Smooth muscle cell (in vitro differentiated cells): ENCODE measurements around the gene TENT4A. TPM values are rescaled to one million over a fixed set of nuclear protein-coding genes. Genes with fewer than 3 reads are reported as not detected.

Experiments used
- DNase-seq: peaks from one replicate; lab custom pipeline; 2025; ENCODE audit not compliant: unreplicated experiment; lab: John Stamatoyannopoulos, UW
- H2AFZ ChIP-seq: fragments of 200-600 bp; sonication (generic); 2 replicates; pipeline ENCODE4 v1.6.0; 2016; ENCODE audit warnings: antibody characterized with exemption, low read depth, mild to moderate bottlenecking
- H3F3A ChIP-seq: fragments of 200-600 bp; sonication (generic); 2 replicates; pipeline ENCODE4 v1.6.0; 2017; ENCODE audit warnings: antibody characterized with exemption, low read depth
- H3K27ac ChIP-seq: fragments of 200-600 bp; sonication (generic); 2 replicates; pipeline ENCODE4 v1.5.1; 2016; ENCODE audit warnings: low read depth, mild to moderate bottlenecking
- H3K27me3 ChIP-seq: fragments of 200-600 bp; sonication (generic); 2 replicates; pipeline ENCODE4 v1.6.1; 2016; ENCODE audit warnings: low read depth, mild to moderate bottlenecking
- H3K36me3 ChIP-seq: fragments of 200-600 bp; sonication (generic); 2 replicates; pipeline ENCODE4 v1.5.1; 2016; ENCODE audit warnings: low read depth
- H3K4me1 ChIP-seq: fragments of 200-600 bp; sonication (generic); 2 replicates; pipeline ENCODE4 v1.5.1; 2016; ENCODE audit warnings: low read depth
- H3K4me2 ChIP-seq: fragments of 200-600 bp; sonication (generic); 2 replicates; pipeline ENCODE4 v1.6.0; 2016; ENCODE audit warnings: mild to moderate bottlenecking
- H3K4me3 ChIP-seq: fragments of 200-600 bp; sonication (generic); 2 replicates; pipeline ENCODE4 v1.5.1; 2016; ENCODE audit warnings: mild to moderate bottlenecking
- H3K79me2 ChIP-seq: fragments of 200-600 bp; sonication (generic); 2 replicates; pipeline ENCODE4 v1.6.0; 2016; ENCODE audit warnings: low read depth, mild to moderate bottlenecking
- H3K9ac ChIP-seq: fragments of 200-600 bp; sonication (generic); 2 replicates; pipeline ENCODE4 v1.6.0; 2016; ENCODE audit warnings: low read depth
- H3K9me3 ChIP-seq: fragments of 200-600 bp; sonication (generic); replicated peaks from 2 replicates; pipeline ENCODE4 v1.5.1; 2016; ENCODE audit warnings: low read depth
- H4K20me1 ChIP-seq: fragments of 200-600 bp; sonication (generic); 2 replicates; pipeline ENCODE4 v1.6.0; 2016; ENCODE audit warnings: low read depth
- WGBS: methylation state at CpG from one replicate; pipeline ENCODE4 v1.1.7; 2016; ENCODE audit warnings: low lambda C conversion rate; 5-methylcytosine and 5-hydroxymethylcytosine counted together
- polyA plus RNA-seq: library from polyadenylated mRNA; unstranded; fragments of >200 nt; fragmentation: Nextera tagmentation; extraction: Ambion mirVana; gene quantifications from 2 replicates; pipeline ENCODE4 v1.2.1, GENCODE V29; 2016
- total RNA-seq: library from RNA; depleted of rRNA; stranded (reverse); fragments of >200 nt; gene quantifications from 2 replicates; pipeline ENCODE4 v1.2.3, GENCODE V29; 2014
- TF ChIP-seq, protein P1 (sequence below): fragments of 200-600 bp; sonication (generic); IDR thresholded peaks from 2 replicates; pipeline ENCODE4 v1.5.1; 2017; ENCODE audit warnings: borderline replicate concordance, mild to moderate bottlenecking, antibody characterized with exemption; ENCODE audit not compliant: insufficient read depth, poor library complexity, severe bottlenecking

Gene TENT4A
- total and polyA plus RNA-seq, 2 experiments from 2014 or later, result 10.0 to 16.2 TPM

- TF ChIP-seq, protein P1, sequence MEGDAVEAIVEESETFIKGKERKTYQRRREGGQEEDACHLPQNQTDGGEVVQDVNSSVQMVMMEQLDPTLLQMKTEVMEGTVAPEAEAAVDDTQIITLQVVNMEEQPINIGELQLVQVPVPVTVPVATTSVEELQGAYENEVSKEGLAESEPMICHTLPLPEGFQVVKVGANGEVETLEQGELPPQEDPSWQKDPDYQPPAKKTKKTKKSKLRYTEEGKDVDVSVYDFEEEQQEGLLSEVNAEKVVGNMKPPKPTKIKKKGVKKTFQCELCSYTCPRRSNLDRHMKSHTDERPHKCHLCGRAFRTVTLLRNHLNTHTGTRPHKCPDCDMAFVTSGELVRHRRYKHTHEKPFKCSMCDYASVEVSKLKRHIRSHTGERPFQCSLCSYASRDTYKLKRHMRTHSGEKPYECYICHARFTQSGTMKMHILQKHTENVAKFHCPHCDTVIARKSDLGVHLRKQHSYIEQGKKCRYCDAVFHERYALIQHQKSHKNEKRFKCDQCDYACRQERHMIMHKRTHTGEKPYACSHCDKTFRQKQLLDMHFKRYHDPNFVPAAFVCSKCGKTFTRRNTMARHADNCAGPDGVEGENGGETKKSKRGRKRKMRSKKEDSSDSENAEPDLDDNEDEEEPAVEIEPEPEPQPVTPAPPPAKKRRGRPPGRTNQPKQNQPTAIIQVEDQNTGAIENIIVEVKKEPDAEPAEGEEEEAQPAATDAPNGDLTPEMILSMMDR, result no peak
- Histone ChIP-seq H3K27ac (no peak overlapping the region), H3K9ac (no peak overlapping the region), H3K9me3 (no peaks in the 10 kb centered on the region), H3K79me2 (no peaks in the 10 kb centered on the region), H3K27me3 (no peaks in the 10 kb centered on the region), H3K4me1 (no peaks in the 10 kb centered on the region), H2AFZ (no peak overlapping the region), H3K36me3 (no peaks in the 10 kb centered on the region), H3K4me2 (no peak overlapping the region), H3K4me3 (no peak overlapping the region), H3F3A (no peaks in the 10 kb centered on the region), H4K20me1 (peaks cover 2% of the 10 kb centered on the region)
- WGBS, result 40% methylated on average over 2 of the region's 2 CpGs
- DNase-seq, result no peak
Measured at GRCh38 chr5:6681682-6682081, 31.6 kb upstream of the TENT4A start.

DNA sequence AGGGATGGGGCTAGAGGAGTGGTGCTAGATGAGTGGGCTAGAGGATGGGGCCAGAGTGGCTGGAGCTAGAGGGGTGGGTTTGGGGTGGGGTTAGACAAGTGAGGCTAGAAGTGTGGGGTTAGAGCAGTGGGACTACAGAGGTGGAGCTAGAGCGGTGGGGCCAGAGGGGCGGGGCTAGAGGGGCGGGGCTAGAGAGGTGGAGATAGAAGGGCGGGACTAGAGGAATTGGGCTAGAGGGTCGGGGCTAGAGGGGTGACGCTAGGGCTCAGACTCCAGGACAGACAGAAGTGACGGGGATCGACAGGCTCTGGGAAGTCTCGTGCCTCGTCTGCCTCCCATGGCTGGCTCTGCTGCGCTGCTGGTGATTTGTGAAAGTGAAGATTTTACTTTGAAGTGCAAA lies 31.0 kb upstream of the TENT4A start:
- Histone ChIP-seq H2AFZ (no peak overlapping the region), H3K27ac (no peak overlapping the region), H3K27me3 (no peaks in the 10 kb centered on the region), H3K9ac (no peak overlapping the region), H3K4me1 (no peaks in the 10 kb centered on the region), H3F3A (no peaks in the 10 kb centered on the region), H3K36me3 (no peaks in the 10 kb centered on the region), H3K4me2 (no peak overlapping the region), H3K4me3 (no peak overlapping the region), H3K9me3 (no peaks in the 10 kb centered on the region), H4K20me1 (peaks cover 3% of the 10 kb centered on the region), H3K79me2 (no peaks in the 10 kb centered on the region)
- 72% methylated on average over 6 of the region's 11 CpGs for WGBS
- DNase-seq, result no peak
- TF ChIP-seq, protein P1, result no peak

GRCh38 chr5:6683241-6683640 lies 30.0 kb upstream of the TENT4A start:
- no peak overlapping the region for H3K27ac ChIP-seq
- H3K4me3 ChIP-seq, result no peak overlapping the region
- H3K9ac ChIP-seq, result no peak overlapping the region
- H3K27me3 ChIP-seq, result no peaks in the 10 kb centered on the region
- H3K4me2 ChIP-seq, result no peak overlapping the region
- no peak overlapping the region for H2AFZ ChIP-seq
- H3K4me1 ChIP-seq, result no peaks in the 10 kb centered on the region
- no peaks in the 10 kb centered on the region for H3K79me2 ChIP-seq
- DNase-seq, result no peak
- peaks cover 3% of the 10 kb centered on the region for H4K20me1 ChIP-seq
- H3F3A ChIP-seq, result no peaks in the 10 kb centered on the region
- H3K9me3 ChIP-seq, result no peaks in the 10 kb centered on the region
- WGBS, result 87% methylated on average over 8 of the region's 8 CpGs
- no peaks in the 10 kb centered on the region for H3K36me3 ChIP-seq
- TF ChIP-seq, protein P1, result no peak

GRCh38 chr5:6684075-6684474 lies 29.2 kb upstream of the TENT4A start:
- no peaks in the 10 kb centered on the region for H3K4me1 ChIP-seq
- no peak overlapping the region for H3K4me3 ChIP-seq
- TF ChIP-seq, protein P1, result no peak
- no peaks in the 10 kb centered on the region for H3K36me3 ChIP-seq
- no peak for DNase-seq
- H3K4me2 ChIP-seq, result no peak overlapping the region
- no peaks in the 10 kb centered on the region for H3K9me3 ChIP-seq
- H3K27ac ChIP-seq, result no peak overlapping the region
- peaks cover 3% of the 10 kb centered on the region for H4K20me1 ChIP-seq
- H3K9ac ChIP-seq, result no peak overlapping the region
- peaks cover 1% of the 10 kb centered on the region for H3K27me3 ChIP-seq
- H2AFZ ChIP-seq, result no peak overlapping the region
- H3K79me2 ChIP-seq, result no peaks in the 10 kb centered on the region
- 77% methylated on average over 4 of the region's 4 CpGs for WGBS
- no peaks in the 10 kb centered on the region for H3F3A ChIP-seq
